DND-41 (cell line): ENCODE measurements around the gene MTARC1.

Source experiments
- ATAC-seq: fragments of 200-7000 bp; cut with Tn5 transposase; 3 replicates; pipeline ENCODE4 v1.9.1; 2021; ENCODE audit warnings: low read depth; ENCODE audit not compliant: insufficient read depth
- DNase-seq: peaks from one replicate; pipeline ENCODE4 v3.0.0-alpha.2; 2020
- H2AFZ ChIP-seq: 2 replicates; pipeline ENCODE4 v1.6.0; 2012; ENCODE audit warnings: low read depth, low read length
- H3K27ac ChIP-seq: 2 replicates; pipeline ENCODE4 v1.5.1; 2012; ENCODE audit warnings: low read length, inconsistent platforms
- H3K27me3 ChIP-seq: fragments of 200-600 bp; sonication (generic); 2 replicates; pipeline ENCODE4 v1.6.0; 2012; ENCODE audit warnings: low read length, mild to moderate bottlenecking, inconsistent platforms; ENCODE audit not compliant: insufficient read depth, poor library complexity
- H3K36me3 ChIP-seq: 2 replicates; pipeline ENCODE4 v1.5.1; 2012; ENCODE audit warnings: low read length, inconsistent platforms; ENCODE audit not compliant: insufficient read depth
- H3K4me1 ChIP-seq: 2 replicates; pipeline ENCODE4 v1.5.1; 2012; ENCODE audit warnings: mild to moderate bottlenecking, low read length; ENCODE audit not compliant: insufficient read depth
- H3K4me2 ChIP-seq: 2 replicates; pipeline ENCODE4 v1.6.0; 2012; ENCODE audit warnings: mild to moderate bottlenecking, moderate library complexity, low read length, inconsistent platforms; ENCODE audit not compliant: insufficient read depth
- H3K4me3 ChIP-seq, 2 experiments: fragments of 200-600 bp in 1 of 2; shearing (Covaris generic) in 1 of 2; 2 replicates each; pipeline ENCODE4 v1.5.1; 2012 to 2016; ENCODE audit warnings: inconsistent platforms in 2 of 2, low read length in 2 of 2, mild to moderate bottlenecking in 2 of 2, low read depth in 1 of 2, moderate library complexity in 1 of 2
- H3K79me2 ChIP-seq: 2 replicates; pipeline ENCODE4 v1.6.0; 2012; ENCODE audit warnings: low read length, inconsistent platforms; ENCODE audit not compliant: insufficient read depth
- H3K9ac ChIP-seq: 2 replicates; pipeline ENCODE4 v1.6.0; 2012; ENCODE audit warnings: low read depth, mild to moderate bottlenecking, inconsistent platforms, low read length, moderate library complexity
- H3K9me3 ChIP-seq: 2 replicates; pipeline ENCODE4 v1.5.1; 2012; ENCODE audit warnings: low read length, moderate library complexity, mild to moderate bottlenecking, inconsistent platforms; ENCODE audit not compliant: insufficient read depth, severe bottlenecking
- H4K20me1 ChIP-seq: 2 replicates; pipeline ENCODE4 v1.6.0; 2012; ENCODE audit warnings: low read length; ENCODE audit not compliant: insufficient read depth
- EZH2 ChIP-seq: IDR thresholded peaks from 3 replicates; pipeline ENCODE4 v1.6.1; 2012; ENCODE audit warnings: borderline replicate concordance, low read depth, mild to moderate bottlenecking, moderate library complexity, low read length, inconsistent platforms; ENCODE audit not compliant: severe bottlenecking
- TF ChIP-seq, protein P1 (sequence below): IDR thresholded peaks from 2 replicates; pipeline ENCODE4 v1.5.1; 2012; ENCODE audit warnings: borderline replicate concordance, low read length, moderate library complexity, mild to moderate bottlenecking; ENCODE audit not compliant: poor library complexity, severe bottlenecking; ENCODE audit errors: extremely low read depth

MTARC1 gene

DNA sequence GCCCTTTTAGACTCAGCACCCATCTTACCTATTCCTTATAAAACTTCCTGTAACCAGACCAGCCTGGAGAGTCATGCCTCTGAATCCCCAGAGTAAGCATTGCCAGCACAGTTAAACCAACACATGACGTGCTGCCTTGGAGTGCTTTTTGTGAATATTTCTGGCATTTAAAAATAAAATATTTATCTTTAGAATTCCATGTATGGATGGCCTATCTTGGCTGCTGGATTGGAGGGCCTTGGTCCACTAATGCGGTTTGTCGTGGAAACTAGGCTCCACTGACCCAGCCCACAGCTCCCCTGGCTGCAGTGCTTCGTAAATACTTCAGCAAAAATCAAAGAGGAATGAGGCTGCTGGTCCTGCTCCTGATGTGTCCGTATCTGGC is 17.5 kb downstream of the MTARC1 start:
- no peak for DNase-seq
- TF ChIP-seq, protein P1, sequence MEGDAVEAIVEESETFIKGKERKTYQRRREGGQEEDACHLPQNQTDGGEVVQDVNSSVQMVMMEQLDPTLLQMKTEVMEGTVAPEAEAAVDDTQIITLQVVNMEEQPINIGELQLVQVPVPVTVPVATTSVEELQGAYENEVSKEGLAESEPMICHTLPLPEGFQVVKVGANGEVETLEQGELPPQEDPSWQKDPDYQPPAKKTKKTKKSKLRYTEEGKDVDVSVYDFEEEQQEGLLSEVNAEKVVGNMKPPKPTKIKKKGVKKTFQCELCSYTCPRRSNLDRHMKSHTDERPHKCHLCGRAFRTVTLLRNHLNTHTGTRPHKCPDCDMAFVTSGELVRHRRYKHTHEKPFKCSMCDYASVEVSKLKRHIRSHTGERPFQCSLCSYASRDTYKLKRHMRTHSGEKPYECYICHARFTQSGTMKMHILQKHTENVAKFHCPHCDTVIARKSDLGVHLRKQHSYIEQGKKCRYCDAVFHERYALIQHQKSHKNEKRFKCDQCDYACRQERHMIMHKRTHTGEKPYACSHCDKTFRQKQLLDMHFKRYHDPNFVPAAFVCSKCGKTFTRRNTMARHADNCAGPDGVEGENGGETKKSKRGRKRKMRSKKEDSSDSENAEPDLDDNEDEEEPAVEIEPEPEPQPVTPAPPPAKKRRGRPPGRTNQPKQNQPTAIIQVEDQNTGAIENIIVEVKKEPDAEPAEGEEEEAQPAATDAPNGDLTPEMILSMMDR, result no peak
- TF ChIP-seq EZH2, result no peak
- no peak overlapping the region for H3K27ac ChIP-seq
- H4K20me1 ChIP-seq, result no peaks in the 10 kb centered on the region
- no peaks in the 10 kb centered on the region for H3K79me2 ChIP-seq
- ATAC-seq, result no peak
- H3K36me3 ChIP-seq, result no peaks in the 10 kb centered on the region
- no peak overlapping the region for H2AFZ ChIP-seq
- H3K4me3 ChIP-seq, result no peak overlapping the region
- H3K9ac ChIP-seq, result no peak overlapping the region
- no peaks in the 10 kb centered on the region for H3K9me3 ChIP-seq
- H3K27me3 ChIP-seq, result no peaks in the 10 kb centered on the region
- no peak overlapping the region for H3K4me2 ChIP-seq
- no peaks in the 10 kb centered on the region for H3K4me1 ChIP-seq

DNA sequence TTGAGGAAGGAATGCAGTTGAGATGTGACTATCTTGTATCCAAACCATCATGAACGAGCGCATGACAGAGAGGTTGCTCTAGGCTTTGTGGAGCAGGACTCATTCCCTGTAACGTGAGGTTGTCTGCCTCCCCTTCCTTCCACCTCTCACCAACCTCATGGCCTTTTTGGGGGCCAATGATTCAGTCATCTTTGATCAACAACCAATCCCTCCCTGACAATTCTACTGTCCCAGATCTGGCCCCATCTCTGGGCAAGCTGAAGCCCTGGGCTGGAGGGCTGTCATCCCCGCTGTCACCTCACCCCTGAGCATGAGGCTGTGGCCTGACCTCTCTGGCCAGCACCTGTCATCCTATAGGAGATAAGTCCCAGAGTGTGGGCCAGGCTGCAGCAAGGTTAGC is 19.7 kb downstream of the MTARC1 start:
- ATAC-seq, result no peak

DNA sequence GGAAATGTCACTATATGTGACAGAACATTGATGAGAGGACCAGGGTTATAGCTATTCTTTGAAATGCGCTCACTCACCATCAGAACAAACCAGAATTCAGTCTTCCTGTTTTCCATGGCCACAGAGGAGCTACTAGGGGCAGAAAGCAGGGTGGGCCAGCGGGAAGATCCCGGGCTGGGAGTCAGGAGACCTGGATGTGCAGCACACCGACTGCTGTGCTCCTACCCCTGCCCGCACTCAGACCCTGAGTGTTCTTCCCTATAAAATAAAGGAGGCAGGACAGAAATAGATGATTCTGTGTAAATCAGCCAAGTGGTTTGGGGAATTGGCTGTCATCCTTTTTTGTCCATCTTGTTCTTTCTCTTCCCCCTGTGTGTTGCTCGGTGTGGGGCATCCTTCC is 21.0 kb downstream of the MTARC1 start:
- no peak for ATAC-seq
- TF ChIP-seq EZH2, result no peak
- TF ChIP-seq, protein P1, result no peak

More for the DNA sequence above, 19.7 kb downstream of the MTARC1 start:
- peaks cover 4% of the 10 kb centered on the region for H3K4me1 ChIP-seq
- no peak overlapping the region for H3K4me3 ChIP-seq
- peaks cover 6% of the 10 kb centered on the region for H3K27me3 ChIP-seq
- no peak overlapping the region for H2AFZ ChIP-seq
- no peaks in the 10 kb centered on the region for H3K9me3 ChIP-seq
- no peak overlapping the region for H3K27ac ChIP-seq
- no peak overlapping the region for H3K4me2 ChIP-seq
- TF ChIP-seq, protein P1, result no peak
- no peak for TF ChIP-seq EZH2
- no peak for DNase-seq
- H4K20me1 ChIP-seq, result no peaks in the 10 kb centered on the region
- no peaks in the 10 kb centered on the region for H3K36me3 ChIP-seq
- H3K9ac ChIP-seq, result no peak overlapping the region
- H3K79me2 ChIP-seq, result no peaks in the 10 kb centered on the region

More for the DNA sequence above, 21.0 kb downstream of the MTARC1 start:
- no peak overlapping the region for H3K4me3 ChIP-seq
- no peaks in the 10 kb centered on the region for H3K9me3 ChIP-seq
- H3K9ac ChIP-seq, result no peak overlapping the region
- peaks cover 6% of the 10 kb centered on the region for H3K27me3 ChIP-seq
- H3K36me3 ChIP-seq, result no peaks in the 10 kb centered on the region
- no peak overlapping the region for H3K27ac ChIP-seq
- H4K20me1 ChIP-seq, result no peaks in the 10 kb centered on the region
- H3K4me1 ChIP-seq, result peaks cover 4% of the 10 kb centered on the region
- no peak overlapping the region for H3K4me2 ChIP-seq
- no peak overlapping the region for H2AFZ ChIP-seq
- H3K79me2 ChIP-seq, result no peaks in the 10 kb centered on the region
- DNase-seq, result no peak
